ENCODE results near the gene WDR1.

The WDR1 gene

DNA sequence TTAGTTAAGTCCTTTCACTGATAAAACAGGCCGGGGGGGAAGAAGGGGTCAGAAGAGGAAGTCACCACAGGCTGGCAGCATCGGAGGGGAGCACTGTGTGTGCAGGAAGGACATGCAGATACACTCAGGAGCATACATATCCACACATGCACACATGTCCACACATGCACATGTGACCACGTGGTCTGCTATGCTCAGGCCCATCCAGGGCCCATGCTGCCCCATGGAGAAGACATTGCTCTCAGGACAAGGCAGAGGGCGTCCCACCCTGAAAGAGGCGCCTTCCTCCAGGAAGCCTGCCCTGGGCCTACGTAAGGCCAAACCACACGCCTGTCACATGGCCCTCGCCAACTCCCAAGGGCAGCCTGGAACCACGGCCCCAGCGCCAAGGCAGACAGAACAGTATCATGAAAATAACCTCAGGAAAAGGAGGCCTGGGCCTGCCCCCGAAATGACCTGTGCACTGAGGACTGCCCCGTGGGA, 15.8 kb downstream of the WDR1 start:
- DNase-seq (ENCODE audit: low read depth in 1 of 2, low spot score in 1 of 2) = no peak

DNA sequence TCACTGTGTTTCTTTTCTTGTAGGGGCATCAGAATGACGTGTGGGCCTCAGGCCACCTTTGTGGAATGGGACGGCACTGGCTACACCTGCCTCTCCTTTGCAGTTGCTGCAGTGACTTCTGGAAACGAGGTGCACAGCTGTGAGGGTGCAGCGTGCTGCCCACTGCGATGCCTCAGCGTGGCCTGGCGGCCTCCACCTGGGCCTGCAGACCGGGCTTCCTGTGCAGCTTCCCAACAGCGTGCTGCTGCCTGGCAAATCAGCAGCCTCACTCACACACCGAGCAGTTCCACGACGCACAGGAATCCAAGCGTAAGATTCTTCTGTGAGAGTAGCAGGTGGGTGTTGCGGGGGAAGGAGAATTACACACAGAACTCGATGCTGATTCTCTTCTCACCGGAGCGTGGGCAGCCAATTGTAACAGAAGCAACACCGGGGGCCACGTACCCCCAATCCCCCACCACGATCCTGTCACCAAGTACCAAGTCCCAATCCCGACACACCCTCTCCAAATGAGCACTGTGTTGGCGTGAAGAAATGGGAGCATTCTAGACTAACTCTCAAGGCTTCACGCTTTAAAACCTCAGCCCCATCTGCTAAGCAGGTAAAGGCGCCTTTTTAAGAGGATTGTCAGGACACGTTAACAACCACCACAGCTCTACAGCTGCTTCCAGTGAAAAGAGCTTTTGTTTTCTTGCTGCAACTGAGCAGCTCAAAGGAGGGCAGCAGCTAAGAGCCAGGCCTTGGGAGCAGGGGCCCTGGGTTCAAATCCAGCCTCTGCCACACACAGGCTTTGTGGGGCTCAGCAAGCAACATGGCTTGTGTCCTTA, 16.9 kb downstream of the WDR1 start:
- DNase-seq (ENCODE audit: low read depth in 1 of 2, low spot score in 1 of 2) = no peak

DNA sequence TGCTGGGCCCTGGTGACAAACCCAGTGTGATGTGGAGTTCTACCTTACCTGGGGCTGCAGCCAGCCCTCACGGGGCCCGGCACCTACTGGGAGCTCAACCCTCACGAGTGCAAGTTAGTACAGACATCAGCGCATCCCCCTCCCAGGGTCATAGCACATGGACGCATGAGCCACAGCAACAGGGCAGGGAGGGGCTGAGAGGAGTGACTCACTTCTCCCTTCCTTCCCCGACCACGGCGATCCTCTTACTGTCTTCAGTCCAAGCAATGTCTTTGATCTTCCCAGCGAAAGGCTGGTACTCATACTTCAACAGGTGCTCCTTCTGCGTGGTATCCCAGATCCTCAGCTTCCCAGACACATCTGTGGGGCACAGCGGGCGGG, 17.8 kb downstream of the WDR1 start:
- no peak for DNase-seq (ENCODE audit: low read depth in 1 of 2, low spot score in 1 of 2)

DNA sequence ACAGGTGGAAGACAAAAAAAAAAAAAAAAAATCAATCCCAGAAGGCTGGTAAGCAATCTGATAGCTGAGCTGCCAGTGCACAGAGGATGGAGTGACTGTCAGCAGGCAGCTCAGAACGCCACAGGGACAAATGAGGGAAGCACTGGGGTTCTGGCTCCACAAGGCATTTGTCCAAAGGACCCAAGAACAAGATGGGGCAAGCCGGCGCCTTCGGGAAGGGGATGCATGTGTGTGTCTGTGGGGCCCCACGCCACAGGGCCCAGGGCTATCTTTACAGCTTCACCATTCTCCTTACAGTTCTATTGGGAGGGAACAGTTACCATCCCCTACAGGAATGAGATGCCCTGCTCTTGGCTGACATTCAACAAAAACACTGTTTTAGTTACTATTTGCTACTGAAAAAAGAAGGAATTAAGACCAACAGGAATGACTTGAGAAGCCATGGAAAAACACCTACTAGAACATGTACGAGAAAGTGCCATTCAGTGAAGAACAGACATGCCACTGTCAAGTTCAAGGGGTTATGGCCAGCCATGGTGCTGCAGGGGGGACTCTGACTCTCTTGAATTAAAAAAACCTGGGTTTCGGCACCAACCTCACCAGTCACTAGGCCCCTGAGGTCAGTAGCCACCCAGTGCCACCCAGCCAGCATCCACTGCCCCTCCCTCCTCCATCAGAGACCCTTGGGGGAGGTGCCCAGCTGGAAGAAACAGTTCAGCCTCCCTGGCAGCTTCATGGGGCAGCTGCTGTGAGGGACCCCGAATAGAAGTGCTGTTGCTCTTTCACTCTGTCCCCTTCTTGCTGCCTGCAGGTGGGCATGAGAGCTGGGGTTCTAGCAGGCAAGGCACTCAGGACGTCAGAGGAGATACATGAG, 18.5 kb downstream of the WDR1 start:
- DNase-seq (ENCODE audit: low read depth in 1 of 2, low spot score in 1 of 2) = no peak

DNA sequence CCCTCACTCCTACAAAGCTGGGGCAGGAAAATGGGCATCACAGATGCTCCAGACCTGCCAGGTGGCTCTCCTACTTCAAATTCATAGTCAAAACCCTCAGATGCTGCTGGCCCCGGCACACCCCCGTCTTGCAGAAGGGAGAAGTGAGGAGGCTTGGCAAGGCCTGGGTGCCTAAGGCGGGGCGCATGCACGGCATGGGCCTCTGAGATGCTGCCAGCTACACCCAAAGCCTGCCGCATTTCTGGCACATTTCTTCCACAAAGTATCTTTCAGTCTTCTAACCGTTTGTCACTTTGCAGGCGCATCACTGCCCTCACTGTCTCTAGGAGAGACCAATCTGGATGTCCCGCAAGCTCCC, 19.6 kb downstream of the WDR1 start:
- DNase-seq (ENCODE audit: low read depth in 1 of 2, low spot score in 1 of 2) = no peak

DNA sequence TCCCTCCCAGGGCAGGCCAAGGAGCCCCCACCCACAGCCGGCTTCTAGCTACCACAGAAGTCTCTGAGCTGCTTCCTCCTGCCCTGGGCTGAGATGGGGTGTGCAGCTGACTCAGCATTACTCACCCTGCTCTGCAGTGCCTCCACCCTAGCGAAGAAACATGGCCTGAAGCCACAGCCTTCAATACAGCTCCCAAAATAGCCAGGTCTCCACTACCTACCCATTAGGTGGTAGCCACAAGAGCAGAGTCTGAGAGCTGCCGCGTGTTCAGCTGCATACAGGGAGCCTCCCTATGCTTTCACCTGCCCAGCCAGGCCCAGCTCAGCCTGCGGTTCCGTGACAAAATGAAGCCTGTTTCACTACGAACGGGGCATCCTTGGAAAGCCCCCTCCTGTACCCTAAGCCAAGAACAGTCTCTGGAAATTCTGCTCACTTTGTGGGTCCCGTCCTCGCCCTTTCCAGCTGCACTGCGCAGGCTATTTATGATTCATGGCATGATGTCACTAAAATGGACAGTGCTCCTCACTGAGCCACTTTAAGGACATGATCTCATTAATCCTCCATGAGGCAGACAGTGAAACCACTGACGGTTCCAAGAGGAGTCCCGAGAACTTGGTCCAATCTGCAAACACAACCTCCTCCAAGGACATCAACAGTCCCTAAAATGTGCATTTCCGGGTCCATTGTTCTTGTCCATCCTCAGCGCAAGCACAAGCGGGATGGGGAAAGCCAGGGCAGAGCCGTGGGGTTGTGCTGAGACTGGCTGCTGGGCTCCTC, 20.2 kb downstream of the WDR1 start:
- peak; percentile 46 to 63 for DNase-seq (ENCODE audit: low read depth in 1 of 2, low spot score in 1 of 2)

DNA sequence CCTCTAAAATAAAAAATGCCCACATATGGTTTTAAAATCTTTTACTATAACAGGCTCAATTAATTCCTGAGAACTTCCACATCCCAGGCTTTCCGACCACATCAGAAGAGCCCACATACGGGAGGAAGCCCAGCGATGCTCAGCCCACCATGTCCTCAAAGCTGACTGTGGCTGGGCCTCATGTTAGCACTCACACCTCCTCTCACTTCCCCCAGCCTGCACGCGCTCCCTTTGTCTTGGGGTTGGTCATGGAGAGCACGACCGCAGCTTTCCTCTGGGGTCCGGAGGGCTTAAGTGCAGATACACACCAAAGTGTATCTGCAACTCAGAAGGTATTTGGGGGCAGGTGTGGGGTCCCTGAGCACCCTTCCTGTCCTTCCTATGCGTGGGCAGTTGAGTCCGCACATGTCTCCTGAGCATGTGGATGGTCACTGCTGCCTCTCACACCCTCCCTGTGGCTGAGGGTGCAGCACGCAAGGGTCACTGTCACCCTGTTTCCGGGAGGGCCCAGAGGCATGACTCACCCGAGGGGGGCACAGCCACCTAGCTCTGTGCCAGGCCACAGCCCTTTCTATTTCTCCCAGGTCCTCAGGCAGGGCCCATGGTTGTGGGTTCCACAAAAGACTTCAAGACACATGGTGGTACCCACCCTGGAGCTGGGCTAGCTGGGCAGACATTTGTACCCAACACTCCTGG, 21.2 kb downstream of the WDR1 start:
- no peak for DNase-seq (ENCODE audit: low read depth in 1 of 2, low spot score in 1 of 2)

DNA sequence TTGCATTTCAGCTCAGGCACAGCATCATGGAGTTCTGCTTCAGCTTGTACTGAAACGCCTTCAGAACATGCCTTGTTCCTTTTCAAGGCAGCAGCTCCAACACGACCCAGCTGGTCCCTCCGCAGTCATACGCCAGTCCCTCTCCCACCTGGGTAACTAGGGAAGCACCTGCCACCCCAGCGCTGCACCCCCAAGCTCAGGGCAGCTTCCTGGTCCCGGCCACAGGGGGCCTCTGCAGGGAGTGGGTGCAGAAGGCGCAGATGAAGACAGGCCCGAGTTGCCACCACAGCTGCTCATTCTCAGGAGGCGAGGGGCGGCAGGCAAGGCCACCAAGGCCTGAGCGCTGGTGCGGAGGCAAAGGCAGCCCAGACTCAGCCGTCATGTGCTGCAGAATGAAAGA, 21.8 kb downstream of the WDR1 start:
- DNase-seq (ENCODE audit: low read depth in 1 of 2, low spot score in 1 of 2) = no peak

DNA sequence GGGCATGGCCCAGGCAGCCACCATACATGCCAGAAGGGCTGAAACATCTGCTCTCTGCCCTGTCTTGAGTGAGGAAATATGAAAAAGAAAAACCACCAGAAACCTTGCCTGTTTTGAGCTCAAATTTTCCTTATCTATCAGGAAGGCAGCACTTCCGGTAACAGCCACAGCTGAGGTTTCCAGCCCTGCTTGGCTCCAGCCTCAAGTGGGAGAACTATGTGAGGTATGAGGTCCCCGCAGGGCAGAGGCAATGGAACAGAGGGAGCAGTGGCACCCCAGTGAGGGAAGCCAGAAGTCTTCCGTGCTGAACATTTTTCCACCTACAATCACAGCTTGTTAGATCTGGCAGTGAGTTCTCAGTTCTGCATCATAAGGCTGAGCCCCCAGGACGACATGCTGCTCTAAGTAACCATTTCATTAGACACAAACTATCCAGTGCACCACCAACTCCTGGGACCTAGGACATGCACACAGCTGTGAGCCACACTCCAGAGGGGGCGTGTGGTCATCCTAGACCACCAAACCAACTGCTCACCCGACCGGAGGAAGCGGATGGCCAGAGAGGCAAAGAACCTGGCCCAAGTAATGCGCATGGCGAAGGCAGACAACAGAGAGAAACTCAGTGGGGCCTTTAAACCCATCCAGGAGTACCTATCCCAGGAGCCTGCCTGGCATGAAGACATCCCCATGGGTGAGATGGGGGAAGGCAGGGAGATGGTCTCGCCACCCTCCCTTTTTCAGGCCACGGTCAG, 22.6 kb downstream of the WDR1 start:
- no peak for DNase-seq (ENCODE audit: low read depth in 1 of 2, low spot score in 1 of 2)

DNA sequence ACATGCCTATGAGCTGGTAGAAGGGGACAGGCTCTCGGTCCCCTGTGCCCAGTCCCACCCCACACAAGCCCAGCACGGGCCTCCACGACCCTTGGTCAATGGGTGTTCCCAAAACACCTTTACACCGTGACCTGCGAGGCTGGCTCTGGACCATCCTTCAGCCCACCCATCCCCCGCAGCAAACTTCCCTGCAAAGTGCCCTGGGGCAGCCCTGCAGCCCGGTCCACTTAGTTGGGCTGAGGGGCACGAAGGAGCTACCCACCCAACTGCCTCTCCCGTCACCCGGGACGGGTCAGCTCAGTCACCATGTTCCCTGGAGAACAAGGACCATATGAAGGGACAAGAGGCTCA, 23.4 kb downstream of the WDR1 start:
- DNase-seq (ENCODE audit: low read depth in 1 of 2, low spot score in 1 of 2) = no peak

DNA sequence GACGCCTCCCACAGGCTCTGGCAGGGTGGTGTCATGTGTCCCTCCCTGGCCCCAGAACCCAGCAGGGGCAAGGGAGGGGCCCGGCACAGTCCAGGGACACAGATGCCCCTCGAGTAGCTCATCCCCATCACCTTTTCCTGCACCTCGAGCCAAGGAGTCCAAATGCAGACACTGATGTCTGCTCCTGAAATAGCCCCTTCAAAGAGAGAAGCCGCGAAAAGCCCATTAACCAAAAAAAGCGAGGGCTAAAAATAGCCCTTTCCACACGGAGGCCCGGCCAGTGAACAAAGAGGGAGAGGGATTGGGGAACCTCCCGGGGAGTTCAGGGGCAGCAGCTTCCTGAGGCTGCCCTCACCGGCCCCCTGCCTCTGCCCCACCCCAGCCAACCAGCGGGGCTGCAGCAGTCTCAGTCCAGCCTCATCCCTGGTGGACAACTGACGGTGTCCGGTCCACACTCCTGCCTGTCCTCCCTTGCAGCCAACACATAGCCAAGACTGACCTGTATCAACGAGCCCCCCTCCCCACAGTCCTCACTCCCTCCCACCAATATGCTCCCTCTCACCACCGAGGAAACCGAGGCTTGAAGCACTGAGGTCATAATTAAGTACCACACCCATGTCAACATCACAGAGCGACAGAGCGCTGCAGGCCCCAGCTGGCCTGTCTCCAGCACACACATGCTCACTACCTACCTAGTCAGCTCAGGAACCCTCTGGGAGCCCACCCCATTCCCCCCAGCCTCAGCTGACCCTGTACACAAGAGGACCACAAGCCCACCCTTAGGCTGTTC, 23.9 kb downstream of the WDR1 start:
- DNase-seq (ENCODE audit: low read depth in 1 of 2, low spot score in 1 of 2) = no peak

DNA sequence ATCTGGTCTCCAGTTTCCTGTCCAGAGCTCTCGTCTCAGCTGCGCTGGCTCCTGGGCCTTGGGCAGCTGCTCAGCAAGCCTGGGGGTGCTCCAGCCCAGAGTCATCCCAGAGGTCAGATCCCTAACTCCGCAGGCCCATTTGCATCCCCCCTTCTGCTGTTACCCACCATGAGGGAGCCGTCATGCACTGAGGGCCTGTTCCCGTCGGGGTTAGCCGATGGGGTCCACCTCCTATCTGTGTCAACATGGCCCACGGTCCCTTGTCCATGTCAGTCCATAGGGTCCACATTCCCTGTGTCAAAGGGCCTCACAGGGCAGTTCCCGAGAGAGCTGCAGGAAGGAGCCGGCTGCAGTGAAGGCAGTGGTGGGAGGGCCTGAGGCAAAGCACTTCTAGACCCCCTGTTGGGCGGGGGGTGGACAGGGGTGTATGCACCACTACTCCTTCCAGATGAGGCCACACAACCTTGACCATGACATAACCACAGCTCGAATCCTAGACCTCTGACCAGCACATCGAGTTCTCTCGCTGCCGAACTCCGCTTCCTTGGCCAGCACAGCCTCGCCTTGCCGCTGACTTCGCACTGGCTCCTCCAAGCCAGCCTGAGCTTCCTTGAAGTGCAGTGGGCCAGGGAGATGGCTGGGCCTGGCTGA, 24.9 kb downstream of the WDR1 start:
- no peak for DNase-seq (ENCODE audit: low read depth in 1 of 2, low spot score in 1 of 2)

DNA sequence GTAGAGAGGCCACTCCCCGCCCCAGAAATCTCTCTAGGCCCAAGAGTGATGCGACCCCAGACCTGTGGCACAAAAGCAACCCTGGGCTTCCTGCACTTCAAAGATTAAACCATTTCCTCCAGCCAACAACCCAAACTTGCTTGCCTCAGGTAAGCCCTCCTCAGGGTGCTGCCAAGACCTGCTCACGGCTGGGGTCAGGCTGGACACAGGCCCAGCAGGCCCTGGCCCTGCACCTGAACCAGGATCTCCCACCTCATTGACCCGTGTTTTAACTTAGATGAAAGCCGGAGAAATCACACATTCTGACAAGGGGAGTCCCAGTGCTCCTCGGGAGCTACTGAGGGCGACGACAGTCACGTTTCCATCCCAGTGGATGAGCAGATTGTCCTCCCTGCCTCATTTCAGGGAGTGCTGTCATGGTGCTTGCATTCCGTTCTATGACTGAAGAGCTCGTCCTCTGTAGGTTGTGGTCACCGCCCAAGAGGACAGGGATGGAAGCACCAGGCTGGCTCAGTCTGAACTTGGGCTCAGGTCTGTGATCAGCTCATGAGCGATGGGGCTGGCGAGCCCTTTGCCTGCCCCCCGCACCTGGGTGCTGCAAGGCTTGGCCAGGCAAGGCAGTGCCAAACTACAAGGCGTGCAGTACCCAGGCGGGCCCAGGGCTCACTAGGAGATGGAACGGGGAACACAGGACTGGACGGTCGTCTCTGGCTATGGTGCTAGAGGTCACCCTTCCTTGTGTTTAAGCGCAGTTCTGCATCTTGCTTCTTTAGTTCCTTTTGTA, 25.9 kb downstream of the WDR1 start:
- no peak for DNase-seq (ENCODE audit: low read depth in 1 of 2, low spot score in 1 of 2)

DNA sequence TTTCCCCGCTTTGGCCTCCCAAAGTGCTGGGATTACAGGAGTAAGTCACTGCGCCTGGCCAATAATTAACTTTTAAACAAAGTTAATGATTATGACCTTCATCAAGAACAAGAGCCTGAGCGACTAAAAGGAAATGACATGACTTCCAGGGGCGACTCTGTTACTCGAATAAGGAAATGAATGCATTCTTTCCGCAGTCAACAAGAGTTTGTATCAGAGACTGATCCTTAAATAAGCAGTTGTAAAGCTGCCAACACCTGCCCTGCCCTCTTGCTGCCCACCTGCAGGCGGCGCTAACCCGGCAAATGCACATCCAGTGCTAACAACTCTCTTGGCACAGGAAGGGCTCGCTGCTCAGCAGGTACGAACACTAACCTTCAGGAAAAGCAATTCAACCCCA, 27.3 kb downstream of the WDR1 start:
- DNase-seq (ENCODE audit: low read depth in 1 of 2, low spot score in 1 of 2) = no peak

DNA sequence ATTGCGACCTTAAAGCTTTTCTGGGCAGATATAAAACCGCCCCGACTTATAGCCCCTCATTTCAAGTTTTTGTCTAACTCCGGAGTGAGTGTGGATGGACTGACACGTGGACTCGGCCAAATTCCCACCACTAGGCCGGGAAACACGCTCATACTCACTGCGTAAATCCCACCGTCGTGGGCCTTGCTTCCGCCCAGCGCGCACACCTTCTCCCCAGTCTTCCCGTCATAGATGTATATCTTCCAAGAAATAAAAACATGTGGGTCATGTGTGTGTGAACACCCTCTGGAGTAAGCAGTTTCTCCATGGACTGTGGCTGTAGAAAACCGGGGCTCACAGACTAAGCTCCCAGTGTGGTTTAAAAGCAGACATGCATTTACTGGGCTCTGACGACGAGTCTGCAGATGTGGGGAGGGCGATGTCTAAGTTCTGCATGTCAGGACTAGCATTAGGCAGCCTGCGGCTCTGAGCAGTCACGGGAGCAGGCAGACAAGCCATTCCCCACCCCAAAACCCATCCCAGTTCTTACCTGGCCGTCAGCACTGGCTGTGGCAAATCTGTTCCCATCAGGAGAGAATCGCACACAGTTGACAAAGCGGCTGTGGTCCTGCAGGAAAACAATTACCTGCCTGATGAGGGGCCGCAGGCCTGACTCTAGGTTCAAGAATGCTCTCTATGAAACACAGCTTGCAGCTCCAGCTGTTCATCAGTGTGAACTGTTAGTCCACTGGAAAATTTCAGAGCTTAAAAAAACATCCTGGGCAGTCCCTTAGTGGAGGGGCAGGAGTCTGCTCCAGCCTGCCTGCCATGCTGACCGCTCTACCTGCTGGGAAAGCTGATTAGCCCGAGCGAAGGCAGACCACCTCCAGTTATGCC, 28.2 kb downstream of the WDR1 start:
- DNase-seq (ENCODE audit: low read depth in 1 of 2, low spot score in 1 of 2) = no peak

DNA sequence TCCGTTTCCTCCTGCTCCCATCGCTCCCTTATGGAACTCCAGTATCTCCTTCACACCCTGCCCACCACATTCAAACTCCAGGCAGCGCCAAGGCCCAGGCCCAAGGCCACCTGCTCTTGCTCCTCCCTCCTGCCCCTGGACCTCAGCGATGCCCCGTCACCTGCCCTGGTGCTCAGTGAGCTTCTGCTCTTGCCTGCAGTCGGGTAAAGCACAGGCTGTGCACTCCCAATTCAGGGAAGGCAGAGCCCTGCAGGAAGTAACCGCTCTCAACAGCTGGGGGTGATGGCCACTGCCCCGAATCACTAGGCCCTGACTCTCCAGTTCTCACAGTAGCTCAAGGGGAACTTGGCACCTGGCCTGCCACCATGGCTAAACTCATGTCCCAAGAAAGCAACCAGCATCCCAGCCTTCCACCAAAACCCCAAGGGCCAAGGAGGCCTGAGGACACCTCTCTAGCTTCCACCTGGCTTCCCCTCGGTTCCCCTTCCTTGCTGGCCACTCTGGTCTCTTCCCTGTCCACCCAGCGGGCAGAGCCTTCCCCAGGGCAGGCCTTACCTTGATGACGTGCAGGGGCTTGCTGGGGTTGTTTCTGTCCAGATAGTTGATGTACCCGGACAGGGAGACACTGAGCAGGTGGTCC, 29.3 kb downstream of the WDR1 start:
- no peak for DNase-seq (ENCODE audit: low read depth in 1 of 2, low spot score in 1 of 2)

Measured in stimulated activated CD4-positive, alpha-beta T cell treated with anti-CD3 and anti-CD28 coated beads, Interleukin-15, amount 100 ng/mL, for 1 hour (primary cell).